B cell (primary cell): ENCODE measurements around the gene BOD1. TPM values are rescaled to one million over a fixed set of nuclear protein-coding genes. Genes with fewer than 3 reads are reported as not detected.

ENCODE experiments used
- ATAC-seq: fragments of 200-7000 bp; cut with Tn5 transposase; one replicate; pipeline ENCODE4 v1.10.0; 2021; ENCODE audit warnings: low read depth, mild to moderate bottlenecking, moderate number of reproducible peaks, moderate library complexity
- CTCF ChIA-PET: fragments of 350-600 bp; sonication (Branson Sonifier 250); formaldehyde crosslinking; loops from one replicate; lab custom pipeline; 2021; ENCODE audit warnings: antibody characterized with exemption, inconsistent platforms; lab: Charles Lee
- POLR2A ChIA-PET: fragments of 350-600 bp; sonication (Branson Sonifier 250); formaldehyde crosslinking; loops from one replicate; lab custom pipeline; 2021; ENCODE audit warnings: antibody characterized with exemption; lab: Charles Lee
- DNase-seq: peaks from one replicate; pipeline ENCODE4 v3.0.0; 2013
- H2AFZ ChIP-seq: 2 replicates; pipeline ENCODE4 v1.6.1; 2012; ENCODE audit warnings: mild to moderate bottlenecking, low read depth, low read length; ENCODE audit not compliant: insufficient read depth, poor library complexity, severe bottlenecking
- H3K27ac ChIP-seq, 2 donors: 1 replicate in 1 of 2; 2 replicates in 1 of 2; pipeline ENCODE4 v1.5.1; 2012 to 2013; ENCODE audit warnings: low read length in 2 of 2, mild to moderate bottlenecking in 2 of 2, moderate library complexity in 1 of 2
- H3K27me3 ChIP-seq, 4 experiments: fragments of 200-600 bp in 1 of 4; sonication (generic) in 1 of 4; replicated peaks in 1 of 4; 1 replicate in 2 of 4; 2 replicates in 2 of 4; pipeline versions ENCODE4 v1.6.1 to v1.7.0; 2013 to 2016; ENCODE audit warnings: low read length in 3 of 4, mild to moderate bottlenecking in 2 of 4, mixed read lengths in 1 of 4, moderate library complexity in 1 of 4; ENCODE audit not compliant: insufficient read depth in 4 of 4, control insufficient read depth in 3 of 4; ENCODE audit errors: control extremely low read depth in 1 of 4
- H3K36me3 ChIP-seq, 2 experiments: replicated peaks in 1 of 2; 1 replicate in 1 of 2; 2 replicates in 1 of 2; pipeline versions ENCODE4 v1.6.1 to v1.7.1; 2013; ENCODE audit warnings: low read length in 1 of 2; ENCODE audit not compliant: insufficient read depth in 2 of 2, control insufficient read depth in 1 of 2; ENCODE audit errors: control extremely low read depth in 1 of 2, extremely low read depth in 1 of 2
- H3K4me1 ChIP-seq, 2 donors: fragments of 200-600 bp in 1 of 2; sonication (generic) in 1 of 2; 1 replicate in 1 of 2; 2 replicates in 1 of 2; pipeline versions ENCODE4 v1.5.1 to v1.6.1; 2013 to 2017; ENCODE audit warnings: low read length in 2 of 2; ENCODE audit not compliant: control insufficient read depth in 2 of 2, insufficient read depth in 2 of 2
- H3K4me2 ChIP-seq: replicated peaks from 2 replicates; pipeline ENCODE3; 2012; ENCODE audit warnings: mild to moderate bottlenecking, low read depth, low read length; ENCODE audit not compliant: poor library complexity, severe bottlenecking
- H3K4me3 ChIP-seq, 5 experiments: fragments of 200-600 bp in 1 of 5; sonication (generic) in 1 of 5; 1 replicate in 3 of 5; 2 replicates in 2 of 5; pipeline versions ENCODE4 v1.5.1 to v1.7.0; 2011 to 2016; ENCODE audit warnings: low read length in 4 of 5, mild to moderate bottlenecking in 4 of 5, low read depth in 2 of 5, control low read depth in 1 of 5, moderate library complexity in 1 of 5; ENCODE audit not compliant: insufficient read depth in 1 of 5; ENCODE audit errors: control extremely low read depth in 1 of 5, extremely low read depth in 1 of 5
- H3K79me2 ChIP-seq: fragments of 200-600 bp; sonication (generic); one replicate; pipeline ENCODE4 v1.6.0; 2016; ENCODE audit warnings: low read length; ENCODE audit not compliant: control insufficient read depth, insufficient read depth
- H3K9ac ChIP-seq: fragments of 200-600 bp; sonication (generic); 2 replicates; pipeline ENCODE4 v1.6.1; 2017; ENCODE audit warnings: mild to moderate bottlenecking, low read length, moderate library complexity
- H3K9me3 ChIP-seq, 3 donors: one replicate each; pipeline versions ENCODE4 v1.6.1 to v1.7.1; 2013; ENCODE audit warnings: low read length in 2 of 3; ENCODE audit not compliant: control insufficient read depth in 2 of 3, insufficient read depth in 1 of 3; ENCODE audit errors: control extremely low read depth in 1 of 3
- H4K20me1 ChIP-seq: 2 replicates; pipeline ENCODE4 v1.6.0; 2012; ENCODE audit warnings: mild to moderate bottlenecking, low read length; ENCODE audit not compliant: insufficient read depth, control insufficient read depth, poor library complexity, severe bottlenecking
- H3K27ac Mint-ChIP-seq: one replicate; pipeline ENCODE4 v1.8.0; 2021; ENCODE audit warnings: mixed read lengths
- H3K27me3 Mint-ChIP-seq: one replicate; pipeline ENCODE4 v1.8.0; 2021; ENCODE audit warnings: mixed read lengths
- H3K4me1 Mint-ChIP-seq: one replicate; pipeline ENCODE4 v1.8.0; 2021; ENCODE audit warnings: mixed read lengths
- H3K4me3 Mint-ChIP-seq: one replicate; pipeline ENCODE4 v1.8.0; 2021; ENCODE audit warnings: mixed read lengths
- H3K9me3 Mint-ChIP-seq: one replicate; pipeline ENCODE4 v1.8.0; 2022; ENCODE audit warnings: mixed read lengths; ENCODE audit not compliant: insufficient read depth
- EZH2 ChIP-seq: IDR thresholded peaks from 2 replicates; pipeline ENCODE4 v1.6.1; 2012; ENCODE audit warnings: borderline replicate concordance, low read depth, mild to moderate bottlenecking, moderate library complexity, low read length; ENCODE audit not compliant: insufficient read depth, poor library complexity, severe bottlenecking
- WGBS: methylation state at CpG from one replicate; pipeline ENCODE4 v1.1.5; 2013; ENCODE audit warnings: missing lambda C conversion rate; ENCODE audit not compliant: insufficient coverage; 5-methylcytosine and 5-hydroxymethylcytosine counted together
- intact Hi-C: fragments of 100-400 bp; cut with micrococcal nuclease; formaldehyde crosslinking; loops from one replicate; pipeline ENCODE4 v1.10.0; 2022
- polyA plus RNA-seq: library from polyadenylated mRNA; depleted of rRNA; stranded (reverse); fragments of >200 nt; gene quantifications from 2 replicates; pipeline ENCODE4 v1.2.3, GENCODE V29; 2012
- total RNA-seq, 2 donors: library from RNA; stranded (reverse); fragments of 120-200 nt in 1 of 2; gene quantifications; 1 replicate in 1 of 2; 2 replicates in 1 of 2; pipeline versions ENCODE4 v1.2.3 to v1.2.4, GENCODE V29; 2013 to 2022
- TF ChIP-seq, protein P1 (sequence below): fragments of 200-600 bp; IDR thresholded peaks from one replicate; pipeline ENCODE4 v1.8.0; 2022; ENCODE audit warnings: antibody characterized with exemption, mild to moderate bottlenecking

Gene BOD1
- total and polyA plus RNA-seq, 2 donors (not counting 1 experiment from before 2014, with no cell fraction given) = 15.1 to 34.7 TPM

DNA sequence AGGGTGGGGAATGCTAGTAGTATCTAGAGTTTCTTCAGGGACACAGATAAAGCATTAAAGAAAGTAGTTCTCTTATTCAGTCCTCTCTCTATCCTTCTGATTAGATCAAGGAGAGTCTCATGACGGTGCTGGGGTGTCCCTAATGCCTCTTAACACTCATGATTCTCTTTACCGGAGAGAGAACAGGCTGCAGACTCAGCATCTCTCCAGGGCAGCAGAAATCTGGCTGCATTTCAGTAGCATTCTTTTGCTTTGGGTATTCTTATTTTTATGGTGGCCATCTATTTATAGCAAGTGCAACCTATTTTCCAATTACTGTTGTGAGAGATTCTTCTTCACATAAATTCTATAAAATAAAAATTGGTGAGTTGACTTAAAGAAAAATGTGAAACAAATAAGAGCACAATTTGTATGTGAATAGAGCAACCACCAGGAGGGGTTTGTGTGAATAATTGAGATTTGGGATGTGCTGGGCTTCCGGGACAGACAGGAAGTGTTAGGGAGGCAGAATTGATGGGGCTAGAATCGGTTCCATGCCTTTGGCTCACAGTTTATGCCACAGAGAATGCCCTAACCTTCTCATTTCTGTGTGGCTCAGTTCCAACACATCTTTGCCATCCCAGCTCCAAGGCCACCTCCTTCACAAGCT is 23.8 kb upstream of the BOD1 start:
- no peak overlapping the region for H2AFZ ChIP-seq
- no peak overlapping the region for H3K4me3 Mint-ChIP-seq

More for the DNA sequence above, 23.8 kb upstream of the BOD1 start:
- no peaks in the 10 kb centered on the region for H3K9me3 ChIP-seq
- H4K20me1 ChIP-seq = no peaks in the 10 kb centered on the region
- POLR2A ChIA-PET = no interaction called here
- no peak overlapping the region for H3K27ac ChIP-seq
- Mint-ChIP-seq H3K4me1 (peaks cover 15% of the 10 kb centered on the region), H3K27me3 (no peaks in the 10 kb centered on the region), H3K27ac (no peak overlapping the region), H3K9me3 (no peaks in the 10 kb centered on the region)
- H3K4me2 ChIP-seq = no peak overlapping the region
- peaks cover 8% of the 10 kb centered on the region in 2 donors for H3K4me1 ChIP-seq
- DNase-seq = no peak
- TF ChIP-seq, protein P1, sequence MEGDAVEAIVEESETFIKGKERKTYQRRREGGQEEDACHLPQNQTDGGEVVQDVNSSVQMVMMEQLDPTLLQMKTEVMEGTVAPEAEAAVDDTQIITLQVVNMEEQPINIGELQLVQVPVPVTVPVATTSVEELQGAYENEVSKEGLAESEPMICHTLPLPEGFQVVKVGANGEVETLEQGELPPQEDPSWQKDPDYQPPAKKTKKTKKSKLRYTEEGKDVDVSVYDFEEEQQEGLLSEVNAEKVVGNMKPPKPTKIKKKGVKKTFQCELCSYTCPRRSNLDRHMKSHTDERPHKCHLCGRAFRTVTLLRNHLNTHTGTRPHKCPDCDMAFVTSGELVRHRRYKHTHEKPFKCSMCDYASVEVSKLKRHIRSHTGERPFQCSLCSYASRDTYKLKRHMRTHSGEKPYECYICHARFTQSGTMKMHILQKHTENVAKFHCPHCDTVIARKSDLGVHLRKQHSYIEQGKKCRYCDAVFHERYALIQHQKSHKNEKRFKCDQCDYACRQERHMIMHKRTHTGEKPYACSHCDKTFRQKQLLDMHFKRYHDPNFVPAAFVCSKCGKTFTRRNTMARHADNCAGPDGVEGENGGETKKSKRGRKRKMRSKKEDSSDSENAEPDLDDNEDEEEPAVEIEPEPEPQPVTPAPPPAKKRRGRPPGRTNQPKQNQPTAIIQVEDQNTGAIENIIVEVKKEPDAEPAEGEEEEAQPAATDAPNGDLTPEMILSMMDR = no peak
- no peak for TF ChIP-seq EZH2
- intact Hi-C loops = no loop called here
- H3K4me3 ChIP-seq = no peak overlapping the region
- 50% methylated on average over 2 of the region's 4 CpGs for WGBS
- no peaks in the 10 kb centered on the region for H3K79me2 ChIP-seq
- ATAC-seq = no peak
- no peaks in the 10 kb centered on the region for H3K27me3 ChIP-seq
- H3K9ac ChIP-seq = no peak overlapping the region
- H3K36me3 ChIP-seq = no peaks in the 10 kb centered on the region
- CTCF ChIA-PET = no interaction called here
